SW 1271 (cell line): ENCODE measurements around the gene PTPRO.
A peak's percentile ranks its signal among the peaks of the same experiment; 100 is the strongest.

Experiments
- DNase-seq, 2 experiments: peaks; one replicate each; lab custom pipeline; 2025; lab: John Stamatoyannopoulos, UW

PTPRO gene

DNA sequence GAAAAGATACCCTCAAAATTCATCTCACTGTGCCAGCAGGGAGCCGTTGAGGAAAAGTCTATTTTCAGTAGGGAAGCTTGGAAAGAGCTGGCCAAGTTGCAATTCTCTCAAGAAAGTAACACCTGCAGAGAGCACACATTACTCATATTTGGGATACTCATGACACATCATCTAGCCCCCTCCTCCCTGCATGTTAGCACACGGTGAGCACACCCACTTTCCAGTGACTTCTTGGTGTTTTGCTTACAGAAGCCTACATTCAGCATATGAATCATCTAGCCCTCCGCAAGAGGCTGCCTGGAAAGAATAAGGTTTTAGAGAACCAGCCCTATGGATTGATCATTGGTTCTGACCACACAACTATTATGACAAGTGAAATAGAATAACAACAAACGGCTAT, 124.5 kb downstream of the PTPRO start:
- DNase-seq, result no peak

GRCh38 chr12:15453613-15454012, 131.3 kb downstream of the PTPRO start:
- no peak for DNase-seq

GRCh38 chr12:15458008-15458407, 135.7 kb downstream of the PTPRO start:
- DNase-seq, result no peak

DNA sequence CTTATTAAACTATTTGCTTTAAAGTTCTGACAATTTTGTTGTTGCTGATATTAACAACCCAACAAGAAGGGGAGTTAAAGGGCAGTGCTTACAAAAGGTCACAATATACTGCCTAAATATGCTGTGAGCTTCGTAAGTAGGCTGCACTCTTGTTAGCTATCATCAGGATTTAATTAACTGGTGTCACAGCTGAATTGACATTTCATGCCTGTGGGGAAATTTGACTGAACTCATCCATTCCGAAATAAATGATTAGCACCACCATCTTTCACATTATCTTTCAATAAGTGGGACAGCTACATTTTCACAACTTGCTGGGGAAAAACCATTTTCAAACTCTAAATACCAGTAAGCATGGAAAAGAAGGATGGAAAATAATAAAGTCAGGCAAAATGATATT, 146.6 kb downstream of the PTPRO start:
- DNase-seq, result no peak

GRCh38 chr12:15469356-15469755, 147.0 kb downstream of the PTPRO start:
- DNase-seq, result no peak

DNA sequence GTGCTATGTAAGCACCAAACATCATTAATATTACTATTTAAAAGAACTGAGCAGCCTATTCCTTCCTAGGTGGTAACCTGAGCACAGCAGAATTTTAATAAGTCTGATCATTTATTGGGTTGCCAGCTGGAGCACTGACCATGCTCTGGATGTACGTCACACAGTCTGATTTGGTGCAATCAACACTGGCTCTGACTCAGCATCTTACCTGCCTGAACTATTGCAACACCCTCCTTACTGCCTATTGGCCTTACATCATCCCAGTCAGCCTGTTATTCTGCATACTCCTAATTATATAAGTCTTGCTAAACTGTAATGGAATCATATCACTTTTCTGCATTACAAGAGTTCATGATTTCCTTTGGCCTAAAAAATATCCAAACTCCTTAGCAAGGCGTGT, 149.7 kb downstream of the PTPRO start:
- DNase-seq, result no peak

DNA sequence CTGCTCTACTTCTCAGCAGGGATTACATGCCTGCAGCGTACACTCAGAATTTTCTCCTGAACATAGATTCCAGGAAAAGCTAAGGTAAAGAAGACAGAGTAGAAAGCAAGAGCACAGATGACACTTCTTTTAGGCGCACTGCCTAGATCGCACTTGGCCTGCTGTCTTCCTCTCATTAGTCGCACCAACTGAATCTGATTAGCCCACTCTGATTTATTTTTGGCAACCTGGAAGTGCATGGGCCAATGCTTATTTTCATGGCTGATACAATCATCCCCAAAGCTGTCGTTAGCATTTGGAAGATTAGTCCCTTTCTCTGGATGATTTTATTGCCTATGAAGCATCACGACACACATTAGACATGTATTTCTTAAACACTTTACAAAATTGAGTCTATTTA, 152.5 kb downstream of the PTPRO start:
- DNase-seq, result no peak

GRCh38 chr12:15477761-15478160, 155.5 kb downstream of the PTPRO start:
- no peak for DNase-seq

- no peak for DNase-seq
Observed at GRCh38 chr12:15481846-15482245, 159.5 kb downstream of the PTPRO start.

GRCh38 chr12:15485466-15485865, 163.2 kb downstream of the PTPRO start:
- DNase-seq, result no peak

DNA sequence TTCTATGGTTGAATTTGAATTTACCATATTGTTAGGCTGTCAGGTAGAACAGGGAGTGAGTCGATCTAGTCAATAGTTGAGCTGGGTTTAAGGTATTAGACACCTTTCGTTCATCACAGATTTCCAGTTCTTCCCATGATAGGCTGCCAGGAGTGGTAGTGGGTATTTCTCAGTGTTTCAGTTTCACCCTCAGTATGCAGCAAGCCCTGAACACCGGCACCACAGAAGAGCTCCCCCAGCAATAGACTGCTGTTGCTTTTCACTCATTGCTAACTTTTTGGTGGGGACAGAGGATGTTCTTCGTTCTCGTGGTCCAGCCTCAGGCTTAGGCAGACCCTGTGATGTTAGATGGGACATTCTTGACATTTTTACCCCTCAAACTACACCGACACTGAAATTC, 164.6 kb downstream of the PTPRO start:
- DNase-seq, result no peak

GRCh38 chr12:15488481-15488880, 166.2 kb downstream of the PTPRO start:
- no peak for DNase-seq

DNA sequence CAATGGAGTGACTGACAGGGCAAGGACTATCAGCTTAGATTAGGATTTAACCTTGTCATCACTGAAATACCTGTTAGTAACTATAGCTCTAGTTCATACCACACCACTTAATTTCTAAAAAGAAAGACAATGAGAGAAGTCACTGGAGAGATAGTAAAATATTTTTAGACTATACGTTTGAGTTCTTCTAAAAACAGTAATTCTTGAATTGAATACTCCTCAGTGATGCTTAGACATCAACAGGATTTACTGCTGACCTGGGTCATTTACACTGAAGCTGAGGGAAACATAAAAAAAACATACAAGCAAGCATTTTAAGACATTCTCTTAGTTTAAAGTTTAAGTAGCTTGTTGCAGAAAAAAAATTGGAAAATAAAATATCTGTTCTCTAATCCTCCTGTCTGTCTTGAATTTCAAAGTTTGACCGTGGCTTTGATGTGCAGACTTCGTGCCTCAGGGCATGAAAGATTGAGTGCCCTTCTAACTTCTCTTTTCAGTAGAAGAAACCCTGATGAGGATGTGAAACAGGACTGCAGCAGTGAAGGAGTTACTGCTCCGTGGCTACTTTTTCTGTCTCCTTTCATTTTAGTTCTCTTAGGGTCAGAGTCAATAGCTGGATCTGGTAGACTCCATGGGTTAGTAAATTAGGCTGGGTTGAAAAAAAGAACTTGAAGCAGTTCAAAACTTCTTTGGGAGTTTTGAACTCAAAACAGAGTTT, 172.2 kb downstream of the PTPRO start:
- no peak for DNase-seq

GRCh38 chr12:15495746-15496145, 173.4 kb downstream of the PTPRO start:
- DNase-seq, result no peak

DNA sequence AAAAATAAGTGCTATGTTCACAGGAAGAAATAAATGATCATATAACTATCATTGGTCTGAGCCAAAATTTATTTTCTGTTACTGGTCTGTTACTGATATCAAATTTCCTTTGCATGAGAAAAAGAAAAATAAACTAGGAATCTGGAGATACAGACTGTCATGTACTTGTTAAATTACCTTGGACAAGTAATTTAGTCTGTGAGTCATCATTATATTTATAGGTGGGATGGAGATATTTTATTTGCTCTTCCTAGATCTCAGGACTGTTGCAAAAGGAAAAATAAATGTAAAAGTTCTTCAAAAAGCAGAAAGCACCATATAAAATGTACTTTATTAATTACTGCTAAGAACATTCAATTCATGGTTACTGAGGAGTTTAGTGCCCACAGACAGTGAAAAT, 174.4 kb downstream of the PTPRO start:
- no peak for DNase-seq

DNA sequence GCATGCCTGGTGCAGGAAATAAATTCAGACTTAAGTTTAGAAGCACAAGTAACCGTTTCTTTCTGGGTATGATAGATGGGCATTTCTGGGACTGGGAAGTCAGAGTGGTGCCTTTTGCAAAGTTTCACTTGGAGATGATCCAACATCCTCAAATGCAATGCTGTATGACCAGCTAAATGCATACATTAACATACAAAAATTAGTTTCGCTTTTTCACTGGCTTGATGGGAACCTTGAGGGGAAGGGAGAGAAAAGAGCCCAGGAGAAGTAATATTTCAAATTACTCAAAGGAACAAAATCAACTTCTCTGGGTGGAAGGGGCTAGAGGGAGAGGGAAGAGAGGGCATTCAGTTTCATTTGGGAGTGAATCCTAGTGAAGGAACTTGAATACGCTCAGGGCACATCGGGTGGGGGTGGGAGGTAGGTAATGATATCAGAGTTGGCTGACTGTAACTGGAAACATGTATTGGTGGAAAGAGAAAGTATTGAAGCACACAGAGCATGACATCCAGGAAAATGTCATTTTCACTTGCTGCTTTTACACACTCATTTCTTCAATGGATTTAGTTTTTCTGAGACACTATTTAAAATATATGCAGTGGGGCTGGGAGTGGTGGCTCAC, 175.5 kb downstream of the PTPRO start:
- no peak for DNase-seq

DNA sequence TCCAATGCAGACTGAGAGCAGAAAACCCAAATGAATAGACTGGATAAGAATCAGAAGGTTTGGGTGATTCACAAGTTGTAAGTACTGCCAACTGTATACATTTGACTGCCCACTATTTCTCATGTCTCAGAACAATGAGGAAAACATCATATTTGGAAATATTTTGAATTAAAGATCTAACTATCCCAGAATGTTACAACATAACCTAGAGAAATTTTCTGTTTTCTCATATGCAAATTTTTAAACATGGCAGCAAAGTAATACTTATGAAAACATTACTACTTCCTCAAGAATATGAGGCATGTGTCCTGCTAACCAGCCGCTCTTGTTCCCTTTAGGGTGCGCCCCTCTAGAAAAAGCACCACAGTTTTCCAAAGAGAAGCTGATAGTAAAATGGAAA, 179.9 kb downstream of the PTPRO start:
- no peak for DNase-seq

- no peak for DNase-seq
Observed at GRCh38 chr12:15505616-15506015, 183.3 kb downstream of the PTPRO start.

DNA sequence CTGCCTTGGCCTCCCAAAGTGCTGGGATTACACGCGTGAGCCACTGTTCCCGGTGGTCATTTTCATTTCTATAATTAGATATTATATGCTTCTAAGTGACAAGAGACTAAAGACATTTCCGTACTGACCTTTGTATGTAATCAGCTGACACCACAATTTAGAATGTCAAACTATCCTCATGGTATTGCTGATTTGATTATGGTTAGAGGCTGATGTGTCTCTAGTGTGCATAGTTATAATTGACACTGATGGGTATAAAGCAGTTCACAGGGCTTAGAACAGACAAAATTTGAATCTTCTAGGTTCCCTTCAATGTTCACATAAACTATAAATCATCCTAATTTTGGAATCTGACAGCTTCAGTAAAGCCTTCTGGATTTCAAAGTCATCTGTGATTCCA, 192.7 kb downstream of the PTPRO start:
- DNase-seq, result no peak

DNA sequence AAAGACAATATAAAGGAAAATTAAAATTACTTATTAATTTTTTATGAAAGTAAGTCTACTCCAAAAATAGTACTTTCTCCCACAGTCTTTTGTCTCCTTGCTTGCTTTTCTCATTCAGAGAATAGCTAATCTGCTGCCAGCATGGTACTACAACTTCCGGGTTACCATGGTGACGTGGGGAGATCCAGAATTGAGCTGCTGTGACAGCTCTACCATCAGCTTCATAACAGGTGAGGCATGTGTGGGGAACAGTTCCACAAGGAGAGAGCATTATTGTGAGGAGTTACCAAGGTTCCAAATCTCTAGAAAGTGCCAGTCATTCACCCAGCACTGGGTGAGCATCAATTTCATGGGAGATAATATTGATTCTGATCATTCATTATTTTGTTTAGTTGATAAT, 197.8 kb downstream of the PTPRO start:
- DNase-seq, result no peak

DNA sequence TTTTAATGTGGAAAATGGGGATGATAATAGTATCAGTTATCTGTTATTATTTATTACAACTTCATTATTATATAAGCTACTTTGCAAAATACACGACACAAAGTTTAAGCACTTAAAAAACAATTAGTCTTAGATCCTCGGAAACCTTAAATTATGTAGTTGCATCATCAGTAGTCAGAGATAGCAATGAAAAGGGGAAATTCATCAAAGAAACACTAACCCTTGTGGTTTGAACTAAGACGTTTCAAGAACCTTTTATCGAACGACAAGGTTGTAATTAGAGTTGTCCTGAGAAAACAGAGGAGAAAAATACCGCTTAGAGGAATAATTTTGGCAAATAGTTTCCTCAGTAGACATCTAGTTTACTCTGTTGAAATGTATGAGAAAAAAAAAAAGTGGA, 198.5 kb downstream of the PTPRO start:
- DNase-seq, result no peak

DNA sequence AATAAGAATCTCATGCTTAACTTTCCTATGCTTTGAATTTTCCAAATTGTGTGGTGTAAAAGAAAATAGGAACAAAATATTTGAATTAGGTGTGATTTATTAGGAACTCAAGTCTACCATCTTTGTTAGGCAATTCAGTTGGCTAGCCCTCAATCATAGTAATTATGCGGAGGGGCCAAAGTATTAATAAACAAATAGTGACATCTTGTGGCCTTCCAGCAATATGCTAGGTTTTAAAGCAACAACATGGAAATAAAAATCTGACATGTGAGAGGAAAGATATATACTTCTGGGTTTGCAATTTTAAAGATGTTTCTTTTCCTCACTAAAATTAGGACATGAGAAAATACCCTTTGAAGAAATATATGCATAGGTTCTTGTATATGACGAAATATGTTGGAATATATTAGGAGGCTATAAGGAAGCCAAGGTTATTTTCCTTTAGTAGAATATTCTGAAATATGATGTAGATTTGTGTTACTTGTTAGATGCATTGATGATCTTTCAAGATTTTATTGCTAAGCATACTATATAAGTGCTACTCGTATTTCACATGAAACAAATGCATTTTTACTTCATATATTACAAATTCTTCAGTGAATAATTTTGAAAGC, 200.4 kb downstream of the PTPRO start:
- DNase-seq, result peak; percentile 28 to 63

DNA sequence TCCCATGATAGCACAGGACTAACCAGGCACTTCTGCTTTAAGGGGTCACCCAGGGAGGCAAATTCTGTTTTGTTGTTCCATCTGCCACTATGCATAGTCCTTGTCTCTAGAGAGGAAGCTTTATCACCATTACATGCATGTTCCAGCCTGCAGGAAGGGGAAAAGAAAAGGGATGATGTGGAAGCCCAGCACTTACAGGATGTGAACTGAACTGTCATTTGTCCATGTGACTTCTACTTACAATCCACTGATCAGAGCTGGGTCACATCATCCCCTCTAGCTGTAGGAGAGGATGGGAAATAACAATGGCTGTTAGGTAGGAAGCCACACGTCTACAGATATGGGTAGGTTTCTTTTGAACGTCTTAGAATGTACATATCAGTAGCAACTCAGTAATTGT, 203.1 kb downstream of the PTPRO start:
- no peak for DNase-seq

DNA sequence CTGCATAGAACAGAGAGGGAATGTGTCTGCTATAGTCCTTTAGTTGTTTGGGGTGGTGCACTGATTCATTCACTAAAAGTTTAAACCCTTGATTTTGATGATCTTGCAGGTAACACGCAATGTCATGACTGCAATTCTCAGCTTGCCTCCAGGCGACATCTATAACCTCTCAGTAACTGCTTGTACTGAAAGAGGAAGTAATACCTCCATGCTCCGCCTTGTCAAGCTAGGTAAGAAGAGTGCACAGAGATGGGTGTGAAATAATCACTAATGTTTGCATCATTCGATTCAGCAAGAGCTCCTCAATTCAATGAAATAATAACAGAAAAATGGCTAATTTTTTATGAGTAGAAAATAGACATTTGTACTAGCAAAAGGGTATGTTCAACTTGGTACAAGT, 203.7 kb downstream of the PTPRO start:
- DNase-seq, result no peak
